Right cardiac atrium (tissue), 5 donors: ENCODE measurements around the gene LIMCH1. TPM values are rescaled to one million over a fixed set of nuclear protein-coding genes. Genes with fewer than 3 reads are reported as not detected.

Source experiments
- ATAC-seq, 2 donors: fragments of 200-7000 bp; cut with Tn5 transposase; one replicate each; pipeline versions ENCODE4 v1.8.0 to v1.9.1; 2020; ENCODE audit warnings: moderate library complexity in 2 of 2, mild to moderate bottlenecking in 1 of 2
- DNase-seq, 3 donors: peaks; one replicate each; pipeline ENCODE4 v3.0.0-alpha.2; 2020
- H3K27ac ChIP-seq: one replicate; pipeline ENCODE4 v1.5.1; 2013; ENCODE audit warnings: mild to moderate bottlenecking, low read length, control low read depth, moderate library complexity
- H3K27me3 ChIP-seq: one replicate; pipeline ENCODE4 v1.6.1; 2013; ENCODE audit not compliant: control insufficient read depth, insufficient read depth
- H3K4me1 ChIP-seq: one replicate; pipeline ENCODE4 v1.6.1; 2013; ENCODE audit warnings: low read length; ENCODE audit not compliant: control insufficient read depth, insufficient read depth
- H3K4me3 ChIP-seq: one replicate; pipeline ENCODE4 v1.5.1; 2013; ENCODE audit warnings: low read length, control low read depth
- H3K9me3 ChIP-seq: one replicate; pipeline ENCODE4 v1.6.1; 2013; ENCODE audit warnings: low read length; ENCODE audit not compliant: control insufficient read depth
- WGBS: extraction: QIAGEN DNeasy Blood & Tissue Kit; methylation state at CpG from one replicate; pipeline ENCODE4 v1.1.7; 2013; 5-methylcytosine and 5-hydroxymethylcytosine counted together
- intact Hi-C, 4 donors: fragments of 100-400 bp; cut with DNase I; formaldehyde crosslinking; loops; one replicate each; pipeline versions ENCODE4 v1.11.0 to v1.14.0; 2022 to 2023
- polyA plus RNA-seq: library from polyadenylated mRNA; stranded (reverse); fragments of 200-250 nt; gene quantifications from one replicate; pipeline ENCODE4 v1.2.3, GENCODE V29; 2013
- total RNA-seq, 4 donors: library from RNA; stranded (reverse); fragmentation: NEBNext Ultra II Directional; extraction: Animal tissue kit (Norgen Biotek cat#: 25700); gene quantifications; one replicate each; pipeline ENCODE4 v1.2.1, GENCODE V29; 2021
- donor health status: healthy with polysubstance abuse.
- donor health status: DM: no; HTN: yes; CAD: no.
- donor health status: DM: no; HTN: no; CAD: no.
- donor health status: DM: no; HTN: yes; CAD: no; lungs with severe emphysema.
- donor health status: DM: yes; HTN: yes; CAD: no.

The LIMCH1 gene
- total and polyA plus RNA-seq, 5 donors: 43.3 to 248 (median 184) TPM

GRCh38 chr4:41512136-41512535 is 25.8 kb upstream of the LIMCH1 start:
- ATAC-seq: no peak
- WGBS: 95% methylated on average over 1 of the region's 1 CpG
- no peak overlapping the region for H3K4me3 ChIP-seq
- H3K4me1 ChIP-seq: peaks cover 15% of the 10 kb centered on the region
- H3K9me3 ChIP-seq: no peaks in the 10 kb centered on the region
- no peak overlapping the region for H3K27ac ChIP-seq
- intact Hi-C loops: no loop called here
- H3K27me3 ChIP-seq: no peaks in the 10 kb centered on the region
- no peak for DNase-seq

DNA sequence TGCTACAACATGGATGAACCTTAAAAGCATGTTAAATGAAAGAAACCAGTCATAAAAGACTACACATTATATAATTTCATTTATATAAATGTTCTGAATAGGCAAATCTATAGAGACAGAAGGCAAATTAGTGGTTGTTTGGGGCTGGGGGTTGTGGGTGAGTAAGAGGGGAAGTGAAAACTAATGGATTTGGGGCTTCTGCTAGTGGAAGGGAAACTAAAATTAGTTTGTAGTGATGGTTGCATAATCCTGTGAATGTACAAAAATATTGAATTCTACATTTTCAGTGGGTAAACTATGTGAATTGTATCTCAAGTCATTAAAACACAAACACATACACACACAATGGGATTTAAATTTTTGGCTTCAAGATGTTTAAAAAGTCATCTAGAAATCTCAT is 25.4 kb upstream of the LIMCH1 start:
- no peaks in the 10 kb centered on the region for H3K27me3 ChIP-seq
- no peak for DNase-seq
- H3K27ac ChIP-seq: no peak overlapping the region
- H3K4me3 ChIP-seq: no peak overlapping the region
- H3K9me3 ChIP-seq: no peaks in the 10 kb centered on the region
- ATAC-seq: no peak
- H3K4me1 ChIP-seq: peaks cover 15% of the 10 kb centered on the region
- intact Hi-C loops: no loop called here

DNA sequence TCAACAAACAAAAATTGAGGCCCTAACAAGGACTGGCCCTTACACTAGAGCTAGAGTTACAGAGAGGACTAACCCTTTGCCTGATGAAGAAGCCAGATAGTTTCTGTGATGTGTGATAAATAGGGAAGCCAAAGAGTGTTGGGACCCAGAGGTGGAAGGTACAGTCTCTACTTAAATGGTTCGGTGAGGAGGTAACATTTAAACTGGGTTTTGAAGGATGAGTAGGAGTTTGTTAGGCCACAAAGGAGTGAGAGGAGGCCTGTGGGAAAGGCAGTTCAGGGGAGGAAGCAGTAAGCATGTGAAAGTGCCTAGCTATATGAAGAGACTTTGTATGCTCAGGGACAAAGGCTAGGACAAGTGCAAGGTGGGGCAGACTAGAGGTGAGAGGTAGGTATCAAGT is 23.8 kb upstream of the LIMCH1 start:
- WGBS: 98% methylated on average over 1 of the region's 1 CpG
- DNase-seq (no peak), ATAC-seq (no peak)
- H3K27ac ChIP-seq: no peak overlapping the region
- intact Hi-C loops: no loop called here
- H3K27me3 ChIP-seq: no peaks in the 10 kb centered on the region
- H3K9me3 ChIP-seq: no peaks in the 10 kb centered on the region
- H3K4me1 ChIP-seq: peaks cover 13% of the 10 kb centered on the region
- no peak overlapping the region for H3K4me3 ChIP-seq

DNA sequence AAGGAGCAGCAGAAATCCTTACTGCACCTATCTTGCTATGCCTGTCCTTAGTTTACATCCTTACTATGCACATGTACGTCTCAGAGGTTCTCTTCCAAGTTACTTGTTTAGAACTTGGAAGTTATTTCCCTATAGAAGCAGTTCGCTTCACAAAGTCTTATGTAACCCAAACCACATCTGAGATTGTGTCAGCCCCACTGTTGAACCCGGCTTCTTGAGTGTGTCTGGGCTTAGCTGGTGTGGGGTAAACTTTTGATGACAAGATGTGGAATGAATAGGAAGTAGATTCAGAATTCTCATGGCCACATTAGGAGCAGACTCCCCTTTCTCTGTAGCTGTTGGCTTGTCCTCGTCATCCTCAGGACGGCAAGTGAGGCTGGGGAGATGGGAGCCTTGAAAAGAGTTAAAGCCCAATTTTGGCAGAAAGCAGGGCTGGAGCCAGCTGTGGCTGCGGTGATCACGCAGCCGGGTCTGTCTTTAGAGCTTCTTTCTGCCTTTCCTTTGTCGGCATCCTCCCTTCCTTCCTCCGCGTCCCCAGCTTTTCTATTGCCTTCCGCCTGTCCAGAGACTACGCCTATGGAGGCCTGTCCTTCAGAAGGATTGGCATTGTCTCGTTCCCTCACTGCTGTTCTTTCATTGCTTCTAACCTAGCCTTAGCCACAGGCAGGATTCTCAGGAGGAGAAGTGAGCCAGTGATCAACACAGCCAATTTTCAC is 23.0 kb upstream of the LIMCH1 start:
- Histone ChIP-seq H3K4me3 (no peak overlapping the region), H3K27ac (no peak overlapping the region), H3K4me1 (peaks cover 8% of the 10 kb centered on the region), H3K9me3 (no peaks in the 10 kb centered on the region), H3K27me3 (no peaks in the 10 kb centered on the region)
- intact Hi-C loops: no loop called here
- peak; percentile 21 to 24 for ATAC-seq
- DNase-seq: no peak
- 69% methylated on average over 14 of the region's 14 CpGs for WGBS

GRCh38 chr4:41517121-41517520 is 20.8 kb upstream of the LIMCH1 start:
- intact Hi-C loops: no loop called here
- Histone ChIP-seq H3K9me3 (no peaks in the 10 kb centered on the region), H3K27ac (no peak overlapping the region), H3K27me3 (no peaks in the 10 kb centered on the region), H3K4me3 (no peak overlapping the region), H3K4me1 (peaks cover 8% of the 10 kb centered on the region)
- ATAC-seq: no peak
- DNase-seq: no peak
- 86% methylated on average over 4 of the region's 4 CpGs for WGBS

DNA sequence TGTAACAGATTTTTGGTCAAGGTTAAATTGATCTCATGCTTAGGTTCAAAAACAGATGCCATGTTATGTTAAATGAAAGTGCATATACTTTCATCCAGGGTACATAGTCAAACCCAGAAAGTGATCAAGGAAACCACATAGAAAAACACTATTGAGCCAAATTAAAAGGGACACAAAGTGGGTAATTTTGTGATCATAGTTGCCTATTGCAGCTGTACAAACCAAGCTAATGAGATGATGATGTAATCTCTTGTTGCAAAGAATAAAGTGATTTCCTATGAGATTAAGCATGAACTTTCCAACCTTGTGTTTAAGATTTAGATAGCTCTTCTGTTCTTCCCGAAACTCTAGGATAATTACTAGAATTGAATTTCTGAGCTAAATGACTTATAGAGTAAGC is 20.2 kb upstream of the LIMCH1 start:
- ATAC-seq: no peak
- 83% methylated on average over 1 of the region's 1 CpG for WGBS
- no peaks in the 10 kb centered on the region for H3K27me3 ChIP-seq
- peaks cover 8% of the 10 kb centered on the region for H3K4me1 ChIP-seq
- no peak for DNase-seq
- H3K27ac ChIP-seq: no peak overlapping the region
- no peak overlapping the region for H3K4me3 ChIP-seq
- no peaks in the 10 kb centered on the region for H3K9me3 ChIP-seq
- intact Hi-C loops: no loop called here

DNA sequence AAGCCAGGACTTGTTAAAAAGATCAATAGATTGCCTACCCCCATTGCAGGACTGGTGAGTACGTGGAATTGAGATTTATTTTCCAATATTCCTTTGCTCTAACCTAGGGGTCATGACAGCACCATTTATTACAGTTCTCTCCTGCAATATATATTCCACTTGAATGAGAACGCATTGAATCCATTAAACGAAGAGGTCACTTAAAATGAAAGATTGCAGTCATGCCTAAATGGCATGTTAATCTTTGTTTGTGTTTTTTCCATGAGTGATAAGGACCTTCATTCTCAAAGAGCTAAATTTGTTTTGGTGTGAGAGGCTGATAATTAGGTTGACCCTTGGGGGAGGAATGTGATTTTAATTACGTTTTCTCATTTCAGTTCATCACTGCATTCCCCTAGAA is 13.5 kb upstream of the LIMCH1 start:
- DNase-seq (no peak), ATAC-seq (no peak)
- Histone ChIP-seq H3K27me3 (no peaks in the 10 kb centered on the region), H3K27ac (no peak overlapping the region), H3K9me3 (no peaks in the 10 kb centered on the region), H3K4me1 (no peaks in the 10 kb centered on the region), H3K4me3 (no peak overlapping the region)
- intact Hi-C loops: no loop called here
- WGBS: 43% methylated on average over 4 of the region's 4 CpGs

DNA sequence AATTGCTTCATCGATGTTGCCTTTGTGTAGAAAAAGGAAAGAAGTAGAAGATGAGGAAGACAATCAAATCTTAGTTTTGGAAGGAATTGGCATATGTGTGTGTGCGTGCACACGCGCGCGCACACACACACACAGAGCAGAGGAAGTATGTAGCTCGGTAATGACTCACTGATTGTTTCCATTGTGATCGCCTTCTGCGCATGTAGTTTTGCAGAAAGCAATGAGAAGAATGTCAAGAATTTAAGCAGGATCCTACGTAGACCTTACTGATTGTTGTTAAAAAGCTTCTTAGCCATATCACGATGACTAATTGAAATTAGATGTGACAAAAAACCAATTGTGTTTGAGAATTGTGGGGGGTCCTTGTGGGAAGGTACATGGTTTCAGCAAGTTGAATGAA is 12.8 kb upstream of the LIMCH1 start:
- peak; percentile 75 for ATAC-seq
- WGBS: 65% methylated on average over 11 of the region's 11 CpGs
- Histone ChIP-seq H3K27ac (no peak overlapping the region), H3K4me1 (no peaks in the 10 kb centered on the region), H3K9me3 (no peaks in the 10 kb centered on the region), H3K27me3 (no peaks in the 10 kb centered on the region), H3K4me3 (no peak overlapping the region)
- no peak for DNase-seq
- intact Hi-C loops: no loop called here

DNA sequence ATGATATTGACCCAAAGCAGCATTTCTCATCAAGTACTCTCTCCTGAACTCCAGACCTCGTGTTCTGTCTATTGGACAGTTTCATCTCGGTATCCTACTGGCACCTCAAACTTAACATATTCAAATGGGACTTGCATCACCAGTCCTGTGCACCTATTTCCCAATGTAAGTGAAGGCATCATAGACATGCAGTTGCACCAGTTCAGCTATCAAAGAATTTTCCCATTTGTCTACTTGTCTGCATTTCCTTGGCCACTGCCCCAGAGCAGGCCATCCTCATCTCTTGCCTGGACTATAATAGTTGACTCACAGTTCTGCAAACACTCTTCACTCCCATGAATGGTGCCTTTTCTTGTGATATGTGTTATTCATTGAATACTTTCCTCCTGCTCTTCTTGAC is 11.3 kb upstream of the LIMCH1 start:
- Histone ChIP-seq H3K27me3 (no peaks in the 10 kb centered on the region), H3K27ac (no peak overlapping the region), H3K4me3 (no peak overlapping the region), H3K9me3 (no peaks in the 10 kb centered on the region), H3K4me1 (no peaks in the 10 kb centered on the region)
- 95% methylated on average over 2 of the region's 2 CpGs for WGBS
- intact Hi-C loops: no loop called here
- ATAC-seq: no peak
- no peak for DNase-seq

DNA sequence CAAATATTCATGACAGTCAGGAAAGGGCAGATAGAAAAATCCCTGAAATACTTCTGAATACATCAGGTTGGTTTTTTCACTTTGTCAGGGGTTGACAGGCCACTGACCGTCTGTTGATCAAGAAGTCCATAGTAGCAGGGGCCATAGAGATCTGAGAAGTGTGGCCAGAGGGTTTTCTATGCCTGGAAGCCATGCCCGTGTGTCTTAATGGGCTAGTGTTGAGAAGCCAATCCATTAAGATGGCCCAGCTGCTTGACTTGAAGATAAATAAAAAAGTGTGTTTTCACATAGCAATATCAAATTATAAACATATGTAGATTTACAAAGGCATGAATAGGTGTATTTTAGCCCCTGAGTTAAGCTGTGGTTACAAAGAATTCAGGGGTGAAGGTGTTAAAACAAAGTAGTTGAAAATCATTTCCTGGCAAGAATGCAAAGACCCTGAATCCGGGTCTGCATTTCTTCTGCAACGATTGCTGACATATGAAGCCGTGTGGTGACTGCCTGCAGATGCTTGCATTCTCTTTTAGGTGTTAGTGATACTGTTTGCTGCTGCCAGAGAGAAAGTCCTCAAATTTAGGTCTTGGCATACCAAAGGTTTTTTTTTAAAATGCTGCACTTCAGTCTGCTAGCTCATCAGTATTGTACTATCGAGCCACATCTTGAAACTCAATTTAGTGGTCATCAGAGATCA is 9.3 kb upstream of the LIMCH1 start:
- peaks cover under 1% of the 10 kb centered on the region for H3K4me1 ChIP-seq
- no peak overlapping the region for H3K4me3 ChIP-seq
- ATAC-seq: no peak
- WGBS: 35% methylated on average over 6 of the region's 6 CpGs
- H3K27ac ChIP-seq: no peak overlapping the region
- DNase-seq: no peak
- intact Hi-C loops: no loop called here
- H3K9me3 ChIP-seq: no peaks in the 10 kb centered on the region
- H3K27me3 ChIP-seq: no peaks in the 10 kb centered on the region

DNA sequence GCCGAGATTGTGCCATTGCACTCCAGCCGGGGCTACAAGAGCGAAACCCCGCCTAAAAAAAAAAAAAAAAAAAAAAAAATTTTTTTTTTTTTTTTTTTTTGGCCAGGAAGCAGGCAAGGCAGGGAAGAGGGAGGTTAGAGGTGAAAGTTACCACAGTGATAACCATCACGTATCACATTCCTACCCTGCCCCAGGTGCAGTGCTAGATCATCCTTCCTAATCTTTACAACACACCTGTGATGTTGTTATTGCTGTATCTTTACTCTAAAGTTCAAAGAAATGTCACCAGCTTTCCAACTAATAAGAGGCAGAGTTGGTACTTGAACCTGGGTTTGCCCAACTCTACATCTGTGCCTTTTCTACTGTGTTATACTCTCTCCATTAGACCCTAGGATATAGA is 7.2 kb upstream of the LIMCH1 start:
- H3K4me1 ChIP-seq: peaks cover 3% of the 10 kb centered on the region
- WGBS: 85% methylated on average over 5 of the region's 5 CpGs
- intact Hi-C loops: loop anchor here in 2 of 4 donors (10.0 kb wide), 2 partner anchors 96 to 166 kb away; no protein-coding TSS in a partner anchor
- ATAC-seq: no peak
- no peak for DNase-seq
- no peak overlapping the region for H3K27ac ChIP-seq
- H3K4me3 ChIP-seq: no peak overlapping the region
- H3K27me3 ChIP-seq: no peaks in the 10 kb centered on the region
- H3K9me3 ChIP-seq: no peaks in the 10 kb centered on the region
